RPMI7951 (cell line): ENCODE results near the gene ADAMTSL2. TPM values are rescaled to one million over a fixed set of nuclear protein-coding genes. Genes with fewer than 3 reads are reported as not detected.

Experiments
- DNase-seq: peaks from one replicate; pipeline ENCODE4 v3.0.0-alpha.2; 2012; ENCODE audit warnings: low read depth
- total RNA-seq: library from RNA; depleted of rRNA; stranded (reverse); fragments of >200 nt; shearing (Covaris generic); gene quantifications from 2 replicates; pipeline ENCODE4 v1.2.3, GENCODE V29; 2014

The ADAMTSL2 gene
- total RNA-seq, 1 experiment from 2014 or later: 6.6 TPM

GRCh38 chr9:133535306-133535877 is 888 bp downstream of the ADAMTSL2 start:
- no peak for DNase-seq

DNA sequence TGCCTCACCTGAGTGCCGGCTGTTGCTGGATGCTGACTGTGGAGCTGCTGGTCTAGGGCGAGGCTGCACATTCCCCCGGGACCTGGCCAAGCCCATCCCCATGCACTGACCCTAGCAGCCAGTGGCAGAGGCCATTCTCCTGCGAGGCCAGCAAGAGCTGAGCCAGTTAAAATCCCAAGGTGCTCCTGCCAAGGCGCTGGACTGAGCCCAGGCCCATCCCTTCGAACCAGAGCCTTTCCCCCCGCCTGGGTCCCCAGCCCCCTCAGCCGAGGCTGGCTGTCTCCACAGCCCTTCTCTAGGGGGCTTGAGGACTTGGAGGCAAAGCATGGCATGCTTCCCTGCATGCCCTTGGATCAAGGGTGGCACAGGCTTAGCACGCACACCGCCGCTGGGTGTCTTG is 1.6 kb downstream of the ADAMTSL2 start:
- DNase-seq: no peak

DNA sequence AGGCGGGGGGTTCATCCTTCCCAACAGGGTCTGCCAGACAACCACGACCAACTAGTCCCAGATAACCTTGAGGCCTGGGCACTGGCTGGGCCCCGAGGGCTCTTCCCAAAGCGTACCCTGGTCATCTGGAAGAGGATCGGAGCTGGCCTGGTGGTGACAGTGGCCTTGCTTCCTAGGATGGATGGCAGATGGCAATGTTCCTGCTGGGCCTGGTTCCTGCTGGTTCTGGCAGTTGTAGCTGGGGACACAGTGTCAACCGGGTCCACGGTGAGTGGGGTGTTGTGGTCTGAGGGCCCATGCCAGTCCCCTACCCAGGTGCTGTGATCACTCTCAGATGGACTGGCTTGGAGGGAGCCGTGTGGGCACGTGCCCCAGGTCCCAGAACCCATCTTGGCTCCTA is 2.0 kb downstream of the ADAMTSL2 start:
- no peak for DNase-seq

DNA sequence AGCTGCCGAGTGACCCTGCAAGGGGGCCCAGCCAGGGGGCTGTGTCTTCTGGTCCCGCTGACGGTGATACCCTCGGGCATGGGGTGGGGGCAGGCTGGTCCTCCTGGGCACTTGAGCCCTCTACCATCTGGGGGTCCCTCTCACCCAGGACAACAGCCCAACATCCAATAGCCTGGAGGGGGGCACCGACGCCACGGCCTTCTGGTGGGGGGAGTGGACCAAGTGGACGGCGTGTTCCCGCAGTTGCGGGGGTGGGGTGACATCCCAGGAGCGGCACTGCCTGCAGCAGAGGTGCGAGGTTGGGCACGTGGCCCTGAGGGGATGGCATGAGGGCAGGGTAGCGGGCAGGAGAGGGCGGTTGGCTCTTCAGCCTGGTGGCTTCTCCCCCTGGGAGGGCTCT is 2.8 kb downstream of the ADAMTSL2 start:
- DNase-seq: no peak

GRCh38 chr9:133538176-133538575 is 3.7 kb downstream of the ADAMTSL2 start:
- no peak for DNase-seq

- DNase-seq: no peak
These were observed 4.6 kb downstream of the ADAMTSL2 start for GRCh38 chr9:133538851-133539833.

DNA sequence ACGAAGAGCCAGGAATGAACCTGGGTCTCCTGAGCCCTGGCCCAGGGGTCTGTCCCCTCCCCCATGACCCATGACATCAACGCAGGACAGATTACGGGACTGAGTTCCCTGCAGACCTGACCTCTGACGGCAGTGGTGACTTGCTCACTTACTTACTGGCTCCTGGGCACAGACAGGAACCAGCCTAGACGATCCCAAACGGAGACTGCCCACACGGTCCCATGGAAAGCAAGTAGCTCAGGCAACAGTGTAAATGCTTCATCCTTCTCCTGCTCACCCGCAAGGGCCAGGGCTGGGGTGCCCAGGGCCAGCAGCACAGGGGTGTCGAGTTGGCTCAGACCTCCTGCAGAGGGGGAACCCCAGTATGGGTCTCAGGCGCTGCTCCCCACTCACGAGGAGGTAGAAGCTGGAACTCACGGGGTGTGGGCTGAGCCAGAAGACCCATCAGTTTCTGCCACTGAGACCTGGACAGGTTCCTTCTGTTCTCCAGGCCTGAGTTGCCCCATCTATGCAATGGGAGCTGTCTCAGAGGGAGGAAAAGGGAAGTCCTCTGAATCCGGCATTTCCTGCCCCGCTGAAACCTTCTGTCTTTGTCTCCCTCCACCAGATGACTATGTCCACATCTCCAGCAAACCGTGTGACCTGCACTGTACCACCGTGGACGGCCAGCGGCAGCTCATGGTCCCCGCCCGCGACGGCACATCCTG is 5.6 kb downstream of the ADAMTSL2 start:
- DNase-seq: no peak

DNA sequence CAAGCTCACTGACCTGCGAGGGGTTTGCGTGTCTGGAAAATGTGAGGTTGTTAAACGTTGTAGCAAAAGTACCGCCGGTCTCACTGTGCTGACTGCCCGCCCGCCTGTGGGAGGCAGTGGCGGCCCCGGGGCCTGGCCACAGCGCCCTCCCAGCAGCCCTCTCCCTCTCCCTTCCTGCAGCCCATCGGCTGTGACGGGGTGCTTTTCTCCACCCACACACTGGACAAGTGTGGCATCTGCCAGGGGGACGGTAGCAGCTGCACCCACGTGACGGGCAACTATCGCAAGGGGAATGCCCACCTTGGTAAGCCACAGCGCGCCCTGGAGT is 6.2 kb downstream of the ADAMTSL2 start:
- DNase-seq: no peak

GRCh38 chr9:133542002-133542401 is 7.5 kb downstream of the ADAMTSL2 start:
- no peak for DNase-seq

- DNase-seq: no peak
These were observed 9.4 kb downstream of the ADAMTSL2 start for GRCh38 chr9:133543772-133544467.

DNA sequence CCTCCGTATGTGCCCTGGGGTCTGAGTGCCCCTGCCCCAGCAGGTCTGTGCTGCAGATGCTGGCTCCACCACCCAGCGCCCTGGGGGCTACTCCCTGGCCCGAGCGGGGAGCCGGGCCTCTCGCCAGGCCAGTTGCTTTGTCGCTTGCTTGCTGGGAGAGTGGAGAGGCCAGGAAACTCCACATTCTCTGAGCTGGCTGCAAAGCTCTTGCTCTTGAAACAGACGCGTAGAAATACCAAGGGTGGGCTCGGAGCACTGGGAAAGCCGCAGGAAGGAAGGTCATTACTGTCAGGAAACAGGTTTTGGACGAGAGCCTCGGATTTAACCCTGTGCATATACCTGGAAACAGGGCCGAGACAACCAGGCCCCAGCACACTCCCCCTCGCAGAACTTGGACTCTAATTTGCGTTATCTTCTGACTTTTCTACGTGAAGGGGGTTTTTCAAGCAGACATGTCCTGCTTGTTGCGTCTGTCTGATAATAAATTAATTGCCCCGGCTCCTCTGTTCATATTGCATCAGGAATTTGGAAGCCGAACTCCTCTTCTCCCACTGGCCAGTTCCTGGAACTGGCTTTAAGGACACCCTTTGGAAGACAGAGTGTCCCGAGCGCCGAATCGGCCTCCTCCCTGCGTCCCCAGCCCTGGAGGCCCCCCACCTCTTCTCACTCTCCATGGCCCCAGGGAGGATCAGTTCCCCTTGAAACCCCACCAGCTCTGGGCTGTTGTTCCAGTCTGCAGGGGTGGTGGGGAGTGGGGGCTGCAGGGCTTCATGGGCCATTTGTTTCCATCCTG is 11.2 kb downstream of the ADAMTSL2 start:
- no peak for DNase-seq

- DNase-seq: no peak
These were observed 11.8 kb downstream of the ADAMTSL2 start for GRCh38 chr9:133546287-133546680.

GRCh38 chr9:133547116-133547515 is 12.6 kb downstream of the ADAMTSL2 start:
- no peak for DNase-seq

GRCh38 chr9:133551446-133551845 is 16.9 kb downstream of the ADAMTSL2 start:
- no peak for DNase-seq

DNA sequence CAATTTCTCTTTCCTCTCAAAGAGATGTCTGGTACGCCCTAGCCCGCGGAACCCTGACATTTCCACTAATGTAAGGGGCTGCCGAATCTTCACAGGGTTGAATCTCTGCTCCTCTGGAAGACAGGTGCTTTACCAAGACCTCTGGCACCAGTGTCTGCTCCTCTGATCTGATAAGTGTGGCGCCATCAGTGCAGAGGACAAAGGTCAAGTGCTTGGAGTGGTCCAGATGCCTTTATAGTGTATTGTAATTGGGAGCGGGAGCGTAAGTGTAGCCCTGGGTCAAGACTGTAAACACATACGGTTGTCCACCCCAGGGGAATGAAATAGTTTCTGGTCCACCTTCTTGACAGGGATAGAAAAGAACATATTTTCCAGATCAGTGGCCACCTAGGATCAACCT is 17.7 kb downstream of the ADAMTSL2 start:
- DNase-seq: no peak

DNA sequence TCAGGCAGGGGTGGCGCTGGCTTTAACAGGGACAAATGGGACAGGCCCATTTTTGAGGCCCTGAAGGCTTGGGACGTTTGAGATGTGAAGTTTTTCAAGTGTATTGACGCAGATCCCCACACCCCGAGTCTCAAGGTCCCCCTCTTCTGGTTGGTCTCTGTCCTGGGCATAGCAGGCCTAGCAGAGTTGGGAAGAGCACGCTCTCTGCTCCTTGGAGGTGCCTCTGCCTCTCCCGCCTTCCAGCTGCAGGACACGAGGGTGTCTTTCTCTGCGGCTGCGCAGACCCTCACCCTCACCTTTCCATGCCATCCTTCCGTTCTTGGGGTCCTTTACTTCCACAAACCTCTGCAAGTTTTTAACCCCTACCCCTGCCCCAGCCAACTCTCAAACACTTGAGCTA is 18.6 kb downstream of the ADAMTSL2 start:
- DNase-seq: no peak

DNA sequence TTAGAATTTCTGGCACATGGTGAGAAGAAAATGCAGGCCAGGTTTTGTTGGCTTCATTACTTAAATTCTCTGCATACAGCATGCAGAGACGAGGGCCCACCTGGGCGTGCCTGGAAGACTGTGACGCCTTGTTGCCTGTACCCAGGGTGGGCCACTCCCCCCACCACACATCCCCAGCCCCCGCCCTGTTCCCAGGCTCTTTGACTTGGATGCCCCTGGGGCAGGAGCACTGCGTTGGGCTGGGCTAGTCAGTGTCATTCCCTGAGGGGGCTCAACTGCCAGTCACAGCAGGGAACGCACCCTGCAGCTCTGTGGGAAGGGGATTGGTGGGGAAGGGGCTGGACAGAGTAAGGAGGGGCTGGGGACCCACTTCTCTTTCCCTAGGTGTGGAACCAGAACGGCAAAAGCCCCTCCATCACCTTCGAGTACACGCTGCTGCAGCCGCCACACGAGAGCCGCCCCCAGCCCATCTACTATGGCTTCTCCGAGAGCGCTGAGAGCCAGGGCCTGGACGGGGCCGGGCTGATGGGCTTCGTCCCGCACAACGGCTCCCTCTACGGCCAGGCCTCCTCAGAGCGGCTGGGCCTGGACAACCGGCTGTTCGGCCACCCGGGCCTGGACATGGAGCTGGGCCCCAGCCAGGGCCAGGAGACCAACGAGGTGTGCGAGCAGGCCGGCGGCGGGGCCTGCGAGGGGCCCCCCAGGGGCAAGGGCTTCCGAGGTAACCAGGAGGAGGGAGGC is 19.6 kb downstream of the ADAMTSL2 start:
- no peak for DNase-seq

DNA sequence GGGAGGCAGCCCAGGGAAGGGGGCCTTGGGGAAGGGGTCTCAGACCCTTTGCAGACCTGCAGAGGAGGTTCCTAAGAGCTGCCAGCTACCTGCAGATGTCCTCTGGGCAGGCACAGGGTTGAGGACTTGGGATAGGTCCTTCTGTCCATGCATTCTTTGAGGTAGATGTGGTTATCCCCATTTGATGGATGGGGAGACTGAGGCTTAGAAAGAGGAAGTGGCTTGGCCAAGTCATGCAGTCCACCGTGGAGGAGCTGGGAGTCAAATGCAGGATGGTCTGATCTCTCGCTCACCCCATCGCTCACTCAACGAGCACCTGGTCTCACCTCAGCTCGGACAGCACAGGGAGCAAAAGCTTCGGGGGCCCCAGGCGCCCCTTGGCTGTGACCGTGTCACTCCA is 20.2 kb downstream of the ADAMTSL2 start:
- no peak for DNase-seq

DNA sequence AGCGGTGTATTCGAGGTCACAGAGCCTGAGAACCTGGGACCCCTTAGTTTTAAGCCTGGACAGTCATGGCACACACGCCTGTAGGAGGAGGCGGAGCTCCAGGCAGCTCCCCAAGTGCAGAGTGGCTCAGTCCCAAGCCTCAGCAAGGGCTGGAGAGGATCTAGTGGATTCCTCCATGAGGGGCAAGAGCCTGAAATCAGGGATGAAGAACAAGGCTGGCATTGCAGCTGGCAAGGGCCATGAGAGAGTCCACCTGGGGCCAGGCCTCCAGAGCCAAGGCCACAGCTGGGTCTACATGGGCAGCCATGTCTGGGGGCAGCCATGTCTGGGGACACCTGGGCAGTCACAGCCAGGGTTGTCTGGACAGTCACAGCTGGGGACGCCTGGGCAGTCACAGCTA is 21.9 kb downstream of the ADAMTSL2 start:
- no peak for DNase-seq

DNA sequence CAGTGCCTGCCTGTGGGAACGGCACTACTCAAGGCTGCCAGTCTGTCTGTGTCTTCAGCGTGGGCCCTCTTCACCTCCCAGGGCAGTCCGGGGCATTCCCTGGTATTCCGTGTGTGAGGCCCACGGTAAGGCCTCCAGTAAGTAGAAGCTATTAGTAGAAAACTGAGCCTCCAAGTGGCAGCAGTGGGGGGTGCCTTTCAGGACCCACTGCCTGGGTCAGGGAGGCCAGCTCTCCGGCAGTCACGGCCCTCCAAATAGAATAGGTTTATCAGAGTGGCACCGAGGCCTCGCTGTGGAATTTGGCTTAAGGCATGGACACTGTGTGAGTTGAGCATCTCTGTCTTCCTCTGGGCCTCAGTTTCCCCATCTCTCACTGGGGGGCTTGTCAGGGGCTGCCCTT is 23.1 kb downstream of the ADAMTSL2 start:
- no peak for DNase-seq
